Neural cell (in vitro differentiated cells): Measurements from ENCODE around the gene MYEOV.

ENCODE experiments used
- CTCF ChIP-seq: fragments of 450-650 bp; IDR thresholded peaks from 2 replicates; pipeline ENCODE4 v1.5.1; 2014; ENCODE audit warnings: antibody characterized with exemption, mild to moderate bottlenecking, moderate library complexity; ENCODE audit not compliant: poor library complexity, severe bottlenecking
- EZH2 ChIP-seq: fragments of 200-600, 300-800 bp; shearing (Covaris generic), sonication (generic); IDR thresholded peaks from 2 replicates; pipeline ENCODE4 v1.6.1; 2014; ENCODE audit warnings: antibody characterized with exemption, low read length, borderline replicate concordance, mild to moderate bottlenecking; ENCODE audit not compliant: insufficient read depth, poor library complexity, severe bottlenecking
- POLR2AphosphoS5 ChIP-seq: IDR thresholded peaks from 2 replicates; pipeline ENCODE4 v1.6.1; 2012
- TAF1 ChIP-seq: IDR thresholded peaks from 2 replicates; pipeline ENCODE4 v1.6.1; 2012; ENCODE audit warnings: low read depth
- TF ChIP-seq, protein P1 (sequence below): IDR thresholded peaks from 2 replicates; pipeline ENCODE4 v1.6.1; 2012; ENCODE audit warnings: borderline replicate concordance

GRCh38 chr11:69277074-69277809 lies 16.7 kb upstream of the MYEOV start:
- no peak for TF ChIP-seq CTCF
- TF ChIP-seq, protein P1, sequence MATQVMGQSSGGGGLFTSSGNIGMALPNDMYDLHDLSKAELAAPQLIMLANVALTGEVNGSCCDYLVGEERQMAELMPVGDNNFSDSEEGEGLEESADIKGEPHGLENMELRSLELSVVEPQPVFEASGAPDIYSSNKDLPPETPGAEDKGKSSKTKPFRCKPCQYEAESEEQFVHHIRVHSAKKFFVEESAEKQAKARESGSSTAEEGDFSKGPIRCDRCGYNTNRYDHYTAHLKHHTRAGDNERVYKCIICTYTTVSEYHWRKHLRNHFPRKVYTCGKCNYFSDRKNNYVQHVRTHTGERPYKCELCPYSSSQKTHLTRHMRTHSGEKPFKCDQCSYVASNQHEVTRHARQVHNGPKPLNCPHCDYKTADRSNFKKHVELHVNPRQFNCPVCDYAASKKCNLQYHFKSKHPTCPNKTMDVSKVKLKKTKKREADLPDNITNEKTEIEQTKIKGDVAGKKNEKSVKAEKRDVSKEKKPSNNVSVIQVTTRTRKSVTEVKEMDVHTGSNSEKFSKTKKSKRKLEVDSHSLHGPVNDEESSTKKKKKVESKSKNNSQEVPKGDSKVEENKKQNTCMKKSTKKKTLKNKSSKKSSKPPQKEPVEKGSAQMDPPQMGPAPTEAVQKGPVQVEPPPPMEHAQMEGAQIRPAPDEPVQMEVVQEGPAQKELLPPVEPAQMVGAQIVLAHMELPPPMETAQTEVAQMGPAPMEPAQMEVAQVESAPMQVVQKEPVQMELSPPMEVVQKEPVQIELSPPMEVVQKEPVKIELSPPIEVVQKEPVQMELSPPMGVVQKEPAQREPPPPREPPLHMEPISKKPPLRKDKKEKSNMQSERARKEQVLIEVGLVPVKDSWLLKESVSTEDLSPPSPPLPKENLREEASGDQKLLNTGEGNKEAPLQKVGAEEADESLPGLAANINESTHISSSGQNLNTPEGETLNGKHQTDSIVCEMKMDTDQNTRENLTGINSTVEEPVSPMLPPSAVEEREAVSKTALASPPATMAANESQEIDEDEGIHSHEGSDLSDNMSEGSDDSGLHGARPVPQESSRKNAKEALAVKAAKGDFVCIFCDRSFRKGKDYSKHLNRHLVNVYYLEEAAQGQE: no peak
- TF ChIP-seq EZH2: no peak
- TF ChIP-seq POLR2AphosphoS5: no peak
- no peak for TF ChIP-seq TAF1
